Measurements from ENCODE around the gene AKR7A3. TPM values are rescaled to one million over a fixed set of nuclear protein-coding genes. Genes with fewer than 3 reads are reported as not detected.

The AKR7A3 gene
- total RNA-seq, 1 donor from 2014 or later, result 0.20 TPM

DNA sequence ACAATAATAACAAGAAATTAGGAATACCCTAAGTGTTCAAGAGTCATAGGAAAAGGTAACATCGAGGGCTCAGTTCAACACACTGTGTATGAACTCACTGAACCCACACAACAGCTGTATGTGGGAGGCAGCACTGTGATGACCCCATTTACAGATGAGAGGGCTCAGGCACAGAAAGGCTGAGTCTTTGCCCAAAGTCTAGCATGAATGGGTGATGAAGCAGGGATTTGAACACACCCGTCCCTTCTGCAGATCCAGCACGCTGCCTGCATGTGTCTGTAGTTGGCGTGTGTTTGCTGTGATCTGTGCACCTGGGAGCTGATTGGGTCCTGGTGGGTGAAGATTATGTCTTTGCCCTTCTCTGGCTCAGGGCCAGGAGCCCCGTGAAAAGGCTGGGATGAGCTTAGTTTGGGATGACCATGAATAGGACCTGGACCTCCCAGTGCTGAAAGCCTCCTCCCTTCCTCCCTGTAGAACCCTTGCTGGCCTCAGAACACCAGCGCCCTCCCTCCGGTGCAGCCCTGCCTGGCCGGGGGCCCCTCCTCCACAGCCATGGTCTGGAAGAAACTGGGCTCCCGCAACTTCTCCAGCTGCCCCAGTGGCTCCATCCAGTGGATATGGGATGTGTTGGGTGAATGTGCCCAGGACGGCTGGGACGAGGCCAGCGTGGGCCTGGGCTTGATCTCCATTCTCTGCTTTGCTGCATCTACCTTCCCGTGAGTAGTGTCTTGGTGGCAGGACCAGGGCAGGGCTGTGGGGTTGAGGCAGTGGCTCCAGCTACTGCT lies 28.7 kb upstream of the AKR7A3 start:
- H3K36me3 ChIP-seq (ENCODE audit: insufficient read depth, low read length), result peaks cover 4% of the 10 kb centered on the region
- H3K4me1 ChIP-seq (ENCODE audit: insufficient read depth, low read length), result peaks cover 27% of the 10 kb centered on the region
- no peaks in the 10 kb centered on the region for H3K9me3 Mint-ChIP-seq (ENCODE audit: unreplicated experiment)
- H3K36me3 Mint-ChIP-seq (ENCODE audit: low read depth, unreplicated experiment), result peaks cover 23% of the 10 kb centered on the region
- H3K27me3 Mint-ChIP-seq (ENCODE audit: low read depth, unreplicated experiment), result no peaks in the 10 kb centered on the region
- no peak overlapping the region for H3K4me3 Mint-ChIP-seq (ENCODE audit: unreplicated experiment)
- H2AFZ ChIP-seq (ENCODE audit: low read depth, low read length), result no peak overlapping the region
- H3K27me3 ChIP-seq (ENCODE audit: insufficient read depth, low read length), result no peaks in the 10 kb centered on the region
- no peak for TF ChIP-seq EZH2 (IDR thresholded peaks at IDR 0.05; ENCODE audit: insufficient read depth, low read length)
- H3K4me3 ChIP-seq (ENCODE audit: insufficient read depth, low read depth, low read length), result no peak overlapping the region
- no peaks in the 10 kb centered on the region for H3K9me3 ChIP-seq (ENCODE audit: insufficient read depth, low read depth, low read length)
- no peak for DNase-seq (ENCODE audit: low read depth)
- no peak overlapping the region for H3K9ac ChIP-seq (ENCODE audit: low read length)
- no peak overlapping the region for H3K27ac ChIP-seq (ENCODE audit: low read depth, low read length)
- FAIRE-seq, result no peak
- no peak overlapping the region for H3K4me2 ChIP-seq (ENCODE audit: low read length)
- peaks cover 45% of the 10 kb centered on the region for H4K20me1 ChIP-seq (ENCODE audit: insufficient read depth, low read length)
- H3K27ac Mint-ChIP-seq (ENCODE audit: unreplicated experiment), result no peak overlapping the region
- peaks cover 24% of the 10 kb centered on the region for H3K79me2 ChIP-seq (ENCODE audit: insufficient read depth, low read length)
- peaks cover 15% of the 10 kb centered on the region for H3K4me1 Mint-ChIP-seq (ENCODE audit: low read depth, unreplicated experiment)

DNA sequence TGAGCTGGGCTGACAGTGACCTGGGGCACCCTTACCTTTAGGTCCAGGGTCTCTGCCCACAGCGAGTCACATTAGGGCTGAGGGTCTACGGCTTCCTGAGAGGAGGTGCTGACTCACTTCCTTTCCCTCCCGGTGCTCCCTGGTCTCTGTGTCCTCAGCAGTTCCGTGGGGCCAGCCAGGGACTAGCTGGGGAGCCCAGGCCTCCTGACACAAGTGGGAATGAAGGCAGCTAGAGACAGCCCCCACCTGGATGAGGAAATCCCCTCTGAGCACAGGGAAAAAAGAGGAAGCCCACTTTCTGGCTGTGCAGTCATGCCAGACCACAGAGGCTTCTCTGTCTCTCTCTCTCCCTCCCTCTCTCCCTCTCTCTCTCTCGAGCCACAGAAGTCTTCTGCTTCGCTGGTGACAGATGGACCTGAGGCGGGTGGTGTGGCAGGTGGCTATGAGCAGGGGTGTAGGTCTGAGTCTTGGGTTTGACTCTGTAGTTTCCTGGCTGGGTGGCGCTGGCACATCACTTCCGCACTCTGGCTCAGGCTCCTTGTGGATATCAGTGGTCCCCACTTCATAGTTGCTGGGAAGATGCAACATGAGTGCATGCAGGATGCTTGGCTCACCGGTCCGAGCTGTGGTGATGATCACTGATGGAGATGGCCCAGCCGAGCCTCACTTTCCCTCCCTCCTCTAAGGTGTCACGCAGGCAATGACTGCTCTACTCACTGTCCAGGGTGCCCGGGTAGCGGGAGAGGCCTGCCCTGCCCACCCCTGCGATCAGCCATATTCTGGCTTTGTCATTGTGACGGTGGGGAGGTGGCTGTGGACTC lies 27.0 kb upstream of the AKR7A3 start:
- H3K27ac Mint-ChIP-seq (ENCODE audit: unreplicated experiment), result no peak overlapping the region
- no peak for FAIRE-seq

More for the DNA sequence above, 27.0 kb upstream of the AKR7A3 start:
- Histone ChIP-seq H3K27ac (ENCODE audit: low read depth, low read length) (no peak overlapping the region), H3K36me3 (ENCODE audit: insufficient read depth, low read length) (peaks cover 4% of the 10 kb centered on the region), H3K27me3 (ENCODE audit: insufficient read depth, low read length) (no peaks in the 10 kb centered on the region), H3K9ac (ENCODE audit: low read length) (no peak overlapping the region), H2AFZ (ENCODE audit: low read depth, low read length) (peak overlapping the region; percentile 27), H3K4me3 (ENCODE audit: insufficient read depth, low read depth, low read length) (no peak overlapping the region), H3K4me2 (ENCODE audit: low read length) (peak overlapping the region; percentile 33), H3K9me3 (ENCODE audit: insufficient read depth, low read depth, low read length) (no peaks in the 10 kb centered on the region), H4K20me1 (ENCODE audit: insufficient read depth, low read length) (peaks cover 42% of the 10 kb centered on the region), H3K79me2 (ENCODE audit: insufficient read depth, low read length) (peaks cover 36% of the 10 kb centered on the region), H3K4me1 (ENCODE audit: insufficient read depth, low read length) (peaks cover 36% of the 10 kb centered on the region)
- Mint-ChIP-seq H3K4me3 (ENCODE audit: unreplicated experiment) (peak overlapping the region; percentile 37), H3K36me3 (ENCODE audit: low read depth, unreplicated experiment) (peaks cover 15% of the 10 kb centered on the region), H3K9me3 (ENCODE audit: unreplicated experiment) (no peaks in the 10 kb centered on the region), H3K4me1 (ENCODE audit: low read depth, unreplicated experiment) (peaks cover 20% of the 10 kb centered on the region), H3K27me3 (ENCODE audit: low read depth, unreplicated experiment) (no peaks in the 10 kb centered on the region)
- DNase-seq (ENCODE audit: low read depth), result peak; percentile 46
- TF ChIP-seq, protein P1, sequence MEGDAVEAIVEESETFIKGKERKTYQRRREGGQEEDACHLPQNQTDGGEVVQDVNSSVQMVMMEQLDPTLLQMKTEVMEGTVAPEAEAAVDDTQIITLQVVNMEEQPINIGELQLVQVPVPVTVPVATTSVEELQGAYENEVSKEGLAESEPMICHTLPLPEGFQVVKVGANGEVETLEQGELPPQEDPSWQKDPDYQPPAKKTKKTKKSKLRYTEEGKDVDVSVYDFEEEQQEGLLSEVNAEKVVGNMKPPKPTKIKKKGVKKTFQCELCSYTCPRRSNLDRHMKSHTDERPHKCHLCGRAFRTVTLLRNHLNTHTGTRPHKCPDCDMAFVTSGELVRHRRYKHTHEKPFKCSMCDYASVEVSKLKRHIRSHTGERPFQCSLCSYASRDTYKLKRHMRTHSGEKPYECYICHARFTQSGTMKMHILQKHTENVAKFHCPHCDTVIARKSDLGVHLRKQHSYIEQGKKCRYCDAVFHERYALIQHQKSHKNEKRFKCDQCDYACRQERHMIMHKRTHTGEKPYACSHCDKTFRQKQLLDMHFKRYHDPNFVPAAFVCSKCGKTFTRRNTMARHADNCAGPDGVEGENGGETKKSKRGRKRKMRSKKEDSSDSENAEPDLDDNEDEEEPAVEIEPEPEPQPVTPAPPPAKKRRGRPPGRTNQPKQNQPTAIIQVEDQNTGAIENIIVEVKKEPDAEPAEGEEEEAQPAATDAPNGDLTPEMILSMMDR (IDR thresholded peaks at IDR 0.05; ENCODE audit: insufficient read depth, low read depth, low read length), result no peak
- TF ChIP-seq EZH2 (IDR thresholded peaks at IDR 0.05; ENCODE audit: insufficient read depth, low read length), result no peak

Measured in astrocyte (in vitro differentiated cells and primary cell).